HepG2 (cell line): ENCODE measurements around the gene SGCG. TPM values are rescaled to one million over a fixed set of nuclear protein-coding genes. Genes with fewer than 3 reads are reported as not detected.

Experiments used
- ATAC-seq: fragments of 200-7000 bp; cut with Tn5 transposase; 3 replicates; pipeline ENCODE4 v1.9.1; 2020; ENCODE audit warnings: mild to moderate bottlenecking, moderate library complexity
- BruUV-seq: library from RNA; stranded (reverse); fragments of 400-500 nt; replicated peaks from 2 replicates; lab custom pipeline; 2021; lab: Mats Ljungman, UMichigan
- CTCF ChIA-PET: fragments of 300-600 bp; formaldehyde crosslinking; extraction: SDS; loops from one replicate; lab custom pipeline; 2021; ENCODE audit warnings: low total read pairs, inconsistent platforms, low intra/inter-chr PET ratio; lab: Yijun Ruan, JAX
- POLR2A ChIA-PET: fragments of 350-600 bp; sonication (Branson Sonifier 250); formaldehyde crosslinking; loops from one replicate; lab custom pipeline; 2020; ENCODE audit warnings: antibody characterized with exemption, inconsistent platforms; lab: Yijun Ruan, JAX
- DNase-seq: peaks from one replicate; pipeline ENCODE4 v3.0.0-alpha.2; 2015; ENCODE audit warnings: low spot score
- FAIRE-seq: peaks from 3 replicates; lab custom pipeline; 2011; peaks lifted over from hg19 to GRCh38; lab: Jason Lieb, UNC
- H2AFZ ChIP-seq: one replicate; pipeline ENCODE4 v1.6.1; 2011; ENCODE audit warnings: low read length, inconsistent platforms
- H3K27ac ChIP-seq: fragments of 300-600 bp; 3 replicates; pipeline ENCODE4 v1.8.0; 2011; ENCODE audit warnings: mixed run types, mild to moderate bottlenecking, mixed read lengths, low read length, inconsistent platforms; ENCODE audit not compliant: insufficient read depth; ENCODE audit errors: extremely low read length
- H3K27me3 ChIP-seq, 2 experiments: fragments of 200-600 bp in 1 of 2; 2 replicates in 1 of 2; 3 replicates in 1 of 2; pipeline versions ENCODE4 v1.6.0 to v1.8.0; 2011; ENCODE audit warnings: low read length in 2 of 2, mild to moderate bottlenecking in 2 of 2, moderate library complexity in 2 of 2, inconsistent platforms in 1 of 2; ENCODE audit not compliant: insufficient read depth in 2 of 2, control insufficient read depth in 1 of 2
- H3K36me3 ChIP-seq, 2 experiments: fragments of 200-600 bp in 1 of 2; replicated peaks in 1 of 2; 2 replicates in 1 of 2; 3 replicates in 1 of 2; pipeline versions ENCODE4 v1.5.1 to v1.8.0; 2011; ENCODE audit warnings: low read length in 2 of 2, inconsistent platforms in 1 of 2; ENCODE audit not compliant: insufficient read depth in 2 of 2, control insufficient read depth in 1 of 2
- H3K4me1 ChIP-seq: 2 replicates; pipeline ENCODE4 v1.5.1; 2012; ENCODE audit warnings: low read length, inconsistent platforms; ENCODE audit not compliant: insufficient read depth
- H3K4me2 ChIP-seq: 2 replicates; pipeline ENCODE4 v1.6.0; 2011; ENCODE audit warnings: low read depth, low read length, inconsistent platforms
- H3K4me3 ChIP-seq, 3 experiments: fragments of 200-600 bp in 1 of 3; sonication (generic), shearing (Covaris generic) in 1 of 3; replicated peaks in 1 of 3; 2 replicates each; pipeline ENCODE4 v1.5.1; 2011 to 2016; ENCODE audit warnings: low read length in 3 of 3, inconsistent platforms in 2 of 3, low read depth in 2 of 3, mild to moderate bottlenecking in 2 of 3, control low read depth in 1 of 3, mixed read lengths in 1 of 3; ENCODE audit not compliant: insufficient read depth in 1 of 3
- H3K79me2 ChIP-seq: one replicate; pipeline ENCODE4 v1.6.1; 2011; ENCODE audit warnings: low read length, inconsistent platforms; ENCODE audit not compliant: insufficient read depth
- H3K9ac ChIP-seq: 2 replicates; pipeline ENCODE4 v1.6.0; 2011; ENCODE audit warnings: mild to moderate bottlenecking, low read depth, low read length, inconsistent platforms; ENCODE audit not compliant: insufficient read depth
- H3K9me3 ChIP-seq: 2 replicates; pipeline ENCODE4 v1.5.1; 2012; ENCODE audit warnings: mild to moderate bottlenecking, low read length
- H4K20me1 ChIP-seq: 2 replicates; pipeline ENCODE4 v1.6.0; 2011; ENCODE audit warnings: inconsistent platforms, mild to moderate bottlenecking, low read length, moderate library complexity; ENCODE audit not compliant: insufficient read depth
- FOXK2 ChIP-seq: fragments of 450-650 bp; IDR thresholded peaks from 2 replicates; pipeline ENCODE4 v1.6.1; 2016
- FOXM1 ChIP-seq: sonication (generic); formaldehyde crosslinking; IDR thresholded peaks from 2 replicates; pipeline ENCODE4 v1.5.0; 2020; ENCODE audit warnings: missing genetic modification reagents
- GTF3A ChIP-seq: sonication (generic); formaldehyde crosslinking; conservative IDR thresholded peaks from 2 replicates; pipeline ENCODE4 v1.4.0; 2020; ENCODE audit warnings: mild to moderate bottlenecking, missing genetic modification reagents
- GZF1 ChIP-seq: sonication (generic); formaldehyde crosslinking; IDR thresholded peaks from 2 replicates; pipeline ENCODE4 v1.5.1; 2020; ENCODE audit warnings: mild to moderate bottlenecking, missing genetic modification reagents
- MXD1 ChIP-seq: sonication (generic); formaldehyde crosslinking; IDR thresholded peaks from 2 replicates; pipeline ENCODE4 v1.4.0; 2020; ENCODE audit warnings: mild to moderate bottlenecking, missing genetic modification reagents
- RCOR2 ChIP-seq: IDR thresholded peaks from 2 replicates; pipeline ENCODE4 v1.6.1; 2016; ENCODE audit warnings: missing biosample characterization, missing genetic modification reagents
- SMYD3 ChIP-seq: sonication (generic); formaldehyde crosslinking; IDR thresholded peaks from 2 replicates; pipeline ENCODE4 v1.8.1; 2023; ENCODE audit warnings: mild to moderate bottlenecking, missing genetic modification reagents
- SNAPC2 ChIP-seq: sonication (generic); formaldehyde crosslinking; IDR thresholded peaks from 2 replicates; pipeline ENCODE4 v1.8.1; 2022; ENCODE audit warnings: mild to moderate bottlenecking, missing genetic modification reagents
- TGIF2 ChIP-seq: IDR thresholded peaks from 2 replicates; pipeline ENCODE4 v1.6.1; 2016; ENCODE audit warnings: control low read depth, missing compliant biosample characterization
- U2AF1 ChIP-seq: fragments of 200-400 bp; formaldehyde crosslinking; optimal IDR thresholded peaks from 2 replicates; pipeline ENCODE3; 2017; ENCODE audit warnings: mild to moderate bottlenecking, low read depth, low read length
- ZC3H4 ChIP-seq: sonication (generic); formaldehyde crosslinking; IDR thresholded peaks from 2 replicates; pipeline ENCODE4 v1.4.0; 2020; ENCODE audit warnings: missing genetic modification reagents, borderline replicate concordance
- ZNF460 ChIP-seq: sonication (generic); formaldehyde crosslinking; IDR thresholded peaks from 2 replicates; pipeline ENCODE4 v1.5.1; 2020; ENCODE audit warnings: missing genetic modification reagents, mild to moderate bottlenecking, borderline replicate concordance
- ZNF747 ChIP-seq: sonication (generic); formaldehyde crosslinking; IDR thresholded peaks from 2 replicates; pipeline ENCODE4 v1.8.1; 2023; ENCODE audit warnings: missing genetic modification reagents, mild to moderate bottlenecking, borderline replicate concordance
- WGBS: methylation state at CpG from one replicate; pipeline ENCODE4 v1.1.6; 2017; ENCODE audit warnings: low lambda C conversion rate; 5-methylcytosine and 5-hydroxymethylcytosine counted together
- in situ Hi-C: cut with HindIII; loops from 2 replicates; pipeline ENCODE4 v1.10.0; 2017; ENCODE audit warnings: low pct_unique_long_range_greater_than_20kb; ENCODE audit not compliant: extremely low pct_ligation_motif_present
- intact Hi-C: fragments of 100-400 bp; cut with micrococcal nuclease; formaldehyde crosslinking; loops from one replicate; pipeline ENCODE4 v1.10.0; 2022; ENCODE audit not compliant: unreplicated experiment
- polyA plus RNA-seq, 8 experiments: library from polyadenylated mRNA; depleted of rRNA in 3 of 8; stranded (reverse) in 7 of 8; unstranded in 1 of 8; fragments of >200 nt; fragmentation: Illumina TruSeq in 4 of 8; extraction: Trizol in 4 of 8; gene quantifications; 2 replicates each; pipeline versions ENCODE4 v1.2.1 to v1.2.3, GENCODE V29; 2011 to 2016; ENCODE audit warnings: low read depth in 4 of 8, missing spikeins in 1 of 8, mixed read lengths in 1 of 8; ENCODE audit not compliant: insufficient read depth in 1 of 8
- total RNA-seq, 5 experiments: library from RNA; depleted of rRNA; stranded (reverse); fragments of >200 nt; fragmentation: Illumina TruSeq; extraction: Trizol; gene quantifications; 2 replicates each; pipeline ENCODE4 v1.2.3, GENCODE V29; 2016; ENCODE audit warnings: low read depth in 1 of 5
- TF ChIP-seq, protein P1 (sequence below): sonication (generic); formaldehyde crosslinking; conservative IDR thresholded peaks from 2 replicates; pipeline ENCODE4 v1.4.0; 2020; ENCODE audit warnings: missing genetic modification reagents

SGCG gene
- total and polyA plus RNA-seq, 2 of the 13 experiments (the other 11 are each of a cell fraction or from before 2014, with no cell fraction given), result not detected

- H3K9ac ChIP-seq, result no peak overlapping the region
- DNase-seq, result no peak
- ATAC-seq, result no peak
- H2AFZ ChIP-seq, result no peak overlapping the region
- in situ Hi-C loops, result no loop called here
- FAIRE-seq, result no peak
- H4K20me1 ChIP-seq, result no peaks in the 10 kb centered on the region
- no peaks in the 10 kb centered on the region for H3K4me1 ChIP-seq
- no peak overlapping the region for H3K4me2 ChIP-seq
- H3K79me2 ChIP-seq, result no peaks in the 10 kb centered on the region
- CTCF ChIA-PET, result no interaction called here
- BruUV-seq, result no TSS peak
- no peak overlapping the region for H3K4me3 ChIP-seq
- H3K27me3 ChIP-seq, result peaks cover 2% of the 10 kb centered on the region in 2 experiments; a peak in 3 of 5 replicates
- no peaks in the 10 kb centered on the region for H3K36me3 ChIP-seq
- no peak overlapping the region for H3K27ac ChIP-seq
- 12% methylated on average over 9 of the region's 9 CpGs for WGBS
- POLR2A ChIA-PET, result no interaction called here
- no peaks in the 10 kb centered on the region for H3K9me3 ChIP-seq
- intact Hi-C loops, result no loop called here
- no peak for TF ChIP-seq GZF1
- TF ChIP-seq ZNF747 (CRISPR knock-in tag), result no peak
- TF ChIP-seq GTF3A (CRISPR knock-in tag), result no peak
- TF ChIP-seq, protein P1, sequence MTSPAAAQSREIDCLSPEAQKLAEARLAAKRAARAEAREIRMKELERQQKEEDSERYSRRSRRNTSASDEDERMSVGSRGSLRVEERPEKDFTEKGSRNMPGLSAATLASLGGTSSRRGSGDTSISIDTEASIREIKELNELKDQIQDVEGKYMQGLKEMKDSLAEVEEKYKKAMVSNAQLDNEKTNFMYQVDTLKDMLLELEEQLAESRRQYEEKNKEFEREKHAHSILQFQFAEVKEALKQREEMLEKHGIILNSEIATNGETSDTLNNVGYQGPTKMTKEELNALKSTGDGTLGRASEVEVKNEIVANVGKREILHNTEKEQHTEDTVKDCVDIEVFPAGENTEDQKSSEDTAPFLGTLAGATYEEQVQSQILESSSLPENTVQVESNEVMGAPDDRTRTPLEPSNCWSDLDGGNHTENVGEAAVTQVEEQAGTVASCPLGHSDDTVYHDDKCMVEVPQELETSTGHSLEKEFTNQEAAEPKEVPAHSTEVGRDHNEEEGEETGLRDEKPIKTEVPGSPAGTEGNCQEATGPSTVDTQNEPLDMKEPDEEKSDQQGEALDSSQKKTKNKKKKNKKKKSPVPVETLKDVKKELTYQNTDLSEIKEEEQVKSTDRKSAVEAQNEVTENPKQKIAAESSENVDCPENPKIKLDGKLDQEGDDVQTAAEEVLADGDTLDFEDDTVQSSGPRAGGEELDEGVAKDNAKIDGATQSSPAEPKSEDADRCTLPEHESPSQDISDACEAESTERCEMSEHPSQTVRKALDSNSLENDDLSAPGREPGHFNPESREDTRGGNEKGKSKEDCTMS (CRISPR knock-in tag), result no peak
- TF ChIP-seq SNAPC2, result no peak
- no peak for TF ChIP-seq SMYD3 (CRISPR knock-in tag)
- no peak for TF ChIP-seq FOXM1 (CRISPR knock-in tag)
- TF ChIP-seq ZNF460, result no peak
- no peak for TF ChIP-seq U2AF1
- no peak for TF ChIP-seq FOXK2
- no peak for TF ChIP-seq MXD1 (CRISPR knock-in tag)
- no peak for TF ChIP-seq RCOR2
- TF ChIP-seq TGIF2 (CRISPR knock-in tag), result no peak
- no peak for TF ChIP-seq ZC3H4 (CRISPR knock-in tag)
Observed at GRCh38 chr13:23185542-23185941, 4.8 kb downstream of the SGCG start.
